Stimulated activated CD4-positive, alpha-beta T cell treated with anti-CD3 and anti-CD28 coated beads, Interleukin-4, amount 100 ng/mL, for 4 hours (primary cell): Measurements from ENCODE around the gene RAD51B.

Source experiments
- DNase-seq, 2 experiments: peaks; one replicate each; pipeline ENCODE4 v3.0.0-alpha.2; 2020

RAD51B gene

GRCh38 chr14:68346556-68347343 lies 527.2 kb downstream of the RAD51B start:
- no peak for DNase-seq

DNA sequence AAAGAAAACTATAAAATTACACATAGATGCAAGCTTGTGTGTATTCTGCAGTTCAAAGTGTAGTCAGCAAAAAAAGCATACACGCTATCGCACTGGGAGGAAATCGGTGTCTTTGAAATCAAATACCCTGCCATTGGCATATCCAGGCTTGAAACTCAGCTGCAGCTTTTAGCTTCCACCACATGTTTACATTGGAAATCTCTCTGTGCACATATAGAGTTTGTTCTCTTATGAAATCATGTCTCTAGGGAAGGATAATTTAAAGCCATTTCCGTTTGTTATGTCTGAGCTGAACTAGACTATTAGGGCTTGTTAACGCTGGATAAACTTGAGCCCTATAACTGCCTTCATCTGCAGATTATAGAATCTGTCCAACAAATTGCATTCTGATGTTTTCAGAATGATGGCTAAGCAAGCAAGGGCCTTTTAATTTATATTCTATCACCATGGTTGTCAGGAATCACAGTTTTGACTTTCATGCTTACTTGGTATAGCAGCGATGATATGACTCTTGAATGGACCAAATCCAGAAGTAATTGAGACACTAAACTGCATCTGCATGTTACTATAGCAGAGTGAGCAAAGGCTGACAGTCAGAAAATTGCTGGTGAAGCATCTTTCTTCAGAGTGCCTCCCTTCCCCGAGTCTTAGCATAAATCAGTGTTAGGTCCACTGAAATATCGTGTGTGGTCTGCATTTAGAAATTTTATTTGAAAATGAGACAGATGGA lies 530.5 kb downstream of the RAD51B start:
- DNase-seq: no peak

GRCh38 chr14:68355415-68355814 lies 535.8 kb downstream of the RAD51B start:
- DNase-seq: no peak

- DNase-seq: no peak
Observed at GRCh38 chr14:68357777-68358176, 538.2 kb downstream of the RAD51B start.

GRCh38 chr14:68358500-68358899 lies 538.9 kb downstream of the RAD51B start:
- no peak for DNase-seq

DNA sequence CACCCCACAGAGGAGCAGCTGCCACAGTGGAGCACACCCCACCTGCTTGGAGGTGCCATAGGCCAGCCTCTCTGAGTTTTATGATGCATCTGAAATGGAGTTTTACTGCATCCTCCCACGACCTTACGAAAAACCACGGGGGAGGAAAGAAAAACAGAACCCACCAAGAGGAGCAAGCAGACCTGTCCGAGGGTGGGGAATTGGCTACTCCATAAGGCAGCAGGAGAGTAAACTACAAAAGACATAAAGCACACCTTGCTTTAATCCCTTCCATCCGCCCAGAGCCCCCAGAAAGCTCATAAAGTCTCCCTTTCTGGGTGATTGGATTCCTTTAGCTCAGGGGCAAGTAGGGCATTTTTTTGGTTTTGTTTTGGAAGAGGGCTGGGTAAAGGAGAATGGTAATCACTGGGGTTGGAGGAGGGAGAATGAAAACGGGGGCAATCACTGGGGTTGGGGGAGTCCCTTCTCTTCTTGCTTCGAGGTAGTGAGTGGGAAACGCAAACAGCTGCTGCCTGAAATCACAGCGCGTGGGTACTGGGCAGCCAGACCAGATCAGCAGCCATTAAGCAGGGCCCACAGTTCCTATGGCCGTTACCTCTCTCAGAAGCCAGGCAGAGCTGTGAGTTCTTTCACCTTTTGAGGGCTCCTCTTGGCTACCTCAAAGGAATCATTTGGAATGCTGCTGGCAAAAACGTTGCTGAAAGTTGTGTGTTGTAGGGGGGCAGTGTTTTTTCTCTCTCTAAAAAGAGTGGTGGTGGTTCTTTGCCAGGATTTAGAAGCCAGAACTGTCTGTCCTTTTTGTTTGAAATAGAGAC lies 539.6 kb downstream of the RAD51B start:
- DNase-seq: no peak

DNA sequence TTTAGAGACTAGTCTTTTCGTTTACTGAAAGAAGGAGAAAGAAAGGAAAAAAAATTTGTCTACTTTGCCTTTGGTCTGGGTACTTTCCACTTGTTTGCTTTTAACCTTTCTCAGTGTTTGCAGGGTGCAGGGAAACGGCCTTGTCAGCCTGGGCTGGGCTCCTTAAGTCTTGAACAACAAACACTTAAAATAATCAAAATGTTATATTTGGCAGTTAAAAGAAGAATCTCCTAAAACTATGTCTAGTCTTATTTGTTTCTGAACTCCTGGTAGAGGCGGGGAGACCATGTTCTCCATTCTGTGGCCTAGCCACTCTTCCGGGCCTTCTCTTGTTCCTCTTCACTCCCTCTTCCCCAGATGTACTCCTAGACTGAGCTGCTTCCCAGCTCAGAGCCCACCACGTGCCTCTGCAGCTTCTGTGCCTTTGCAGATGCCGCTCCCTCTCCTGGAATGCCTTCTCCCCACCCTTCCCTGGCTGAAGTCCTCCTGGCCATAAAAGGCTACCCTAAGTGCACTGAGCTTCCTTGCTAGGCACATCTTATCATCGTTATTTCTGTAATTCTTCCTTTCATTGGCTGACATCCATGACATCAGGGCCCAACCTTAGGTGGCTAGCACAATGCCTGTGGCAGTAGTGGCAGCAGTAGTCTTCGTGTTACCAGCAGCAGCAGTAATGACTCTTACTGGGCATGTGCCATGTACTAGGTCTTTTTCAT lies 540.4 kb downstream of the RAD51B start:
- DNase-seq: no peak

DNA sequence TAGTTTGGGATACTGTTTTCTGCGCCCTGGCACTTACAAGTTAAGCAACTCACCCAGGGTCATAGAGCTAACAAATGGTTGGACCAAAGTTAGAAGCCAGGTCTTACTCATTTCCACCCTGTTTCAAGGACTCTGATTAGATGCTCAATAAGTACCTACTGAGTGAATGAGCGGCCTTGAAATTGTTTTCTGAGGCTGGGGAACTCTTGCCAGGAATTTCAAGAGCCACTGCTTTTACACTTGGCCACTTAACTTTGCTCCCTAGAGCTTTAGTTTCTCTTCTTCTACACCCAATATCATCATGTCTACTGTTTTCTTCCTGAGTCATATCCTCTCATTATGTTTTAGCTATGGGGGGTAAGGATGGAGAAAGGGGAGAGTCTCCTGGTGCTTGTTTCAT lies 541.7 kb downstream of the RAD51B start:
- no peak for DNase-seq

DNA sequence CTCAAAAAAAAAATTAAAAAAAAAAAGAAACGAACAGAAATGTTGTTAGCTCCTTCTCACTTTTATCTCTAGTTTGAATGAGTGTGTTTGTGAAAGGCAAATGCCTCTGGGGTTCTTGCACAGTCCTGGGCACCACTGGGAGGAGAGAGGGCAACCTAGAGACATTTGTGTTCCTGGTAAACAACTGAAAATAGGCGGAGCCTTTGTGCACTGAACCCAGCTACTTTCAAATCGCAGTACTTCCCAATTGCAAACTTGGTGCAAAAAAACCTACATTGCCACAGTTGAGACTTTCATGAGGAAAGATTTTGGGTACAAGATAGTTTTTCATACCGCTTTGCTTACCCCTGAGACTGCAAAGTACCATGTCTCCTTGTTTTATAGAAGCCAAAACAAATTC lies 543.3 kb downstream of the RAD51B start:
- no peak for DNase-seq

GRCh38 chr14:68363466-68363842 lies 543.9 kb downstream of the RAD51B start:
- DNase-seq: no peak

GRCh38 chr14:68363843-68364767 lies 544.5 kb downstream of the RAD51B start:
- DNase-seq: no peak

- no peak for DNase-seq
Observed at GRCh38 chr14:68364792-68365192, 545.2 kb downstream of the RAD51B start.

- DNase-seq: no peak
Observed at GRCh38 chr14:68365228-68365627, 545.6 kb downstream of the RAD51B start.

DNA sequence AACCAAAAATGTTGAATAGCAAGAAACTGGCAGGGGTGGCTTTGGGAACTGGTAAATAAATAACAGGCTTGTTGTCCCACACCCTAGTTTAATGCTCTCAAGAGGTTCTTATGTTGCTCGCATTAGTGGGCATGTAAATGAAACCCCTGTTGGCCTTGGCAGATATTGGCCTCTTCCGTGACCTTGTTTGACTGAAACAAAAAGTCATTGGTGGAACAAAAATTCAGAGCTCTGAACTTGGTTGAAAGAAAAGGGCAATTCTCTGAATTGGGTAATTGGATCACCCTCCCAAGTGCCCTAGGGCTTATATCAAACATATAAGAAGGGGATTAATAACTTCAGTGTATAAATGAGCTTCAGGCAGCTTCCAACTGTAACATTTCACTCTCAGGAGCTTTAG lies 547.1 kb downstream of the RAD51B start:
- no peak for DNase-seq

GRCh38 chr14:68367536-68367935 lies 548.0 kb downstream of the RAD51B start:
- DNase-seq: no peak

GRCh38 chr14:68368850-68369249 lies 549.3 kb downstream of the RAD51B start:
- no peak for DNase-seq

DNA sequence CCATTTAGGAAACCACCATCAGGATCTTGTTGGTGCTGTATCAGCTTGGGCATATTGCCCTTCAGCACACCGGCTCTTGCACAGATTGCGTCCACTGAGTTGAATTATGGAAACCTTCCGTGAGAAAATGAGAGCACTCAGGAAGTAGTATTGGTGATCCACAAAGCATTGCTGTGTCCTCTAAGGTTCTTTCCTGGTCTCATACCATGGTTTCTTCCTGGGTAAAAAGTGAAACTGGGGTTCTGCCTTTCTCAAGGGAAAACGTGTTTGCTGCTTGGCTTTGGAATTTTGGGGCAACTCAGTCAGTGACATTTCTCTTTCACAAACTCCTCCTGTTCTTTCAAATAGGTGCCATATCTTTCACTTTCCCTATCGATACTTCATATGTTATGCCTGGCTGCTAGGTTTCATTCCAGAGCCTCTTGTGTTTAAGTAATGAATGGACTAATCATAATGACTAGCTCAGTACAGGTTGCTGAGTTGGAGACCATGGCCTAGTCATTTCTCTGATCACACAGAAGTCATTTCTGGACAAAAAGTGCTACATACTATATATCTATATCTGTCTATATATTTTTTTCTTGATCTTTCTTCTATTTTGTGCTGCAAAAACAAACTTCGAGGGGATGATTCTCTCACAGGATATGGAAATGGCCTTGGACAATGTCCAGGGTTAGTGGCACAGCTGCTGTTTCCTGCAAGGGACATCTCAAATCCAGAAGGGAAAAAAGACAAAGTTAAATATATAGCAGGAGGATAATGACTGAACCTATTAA lies 549.9 kb downstream of the RAD51B start:
- no peak for DNase-seq

GRCh38 chr14:68370057-68370360 lies 550.4 kb downstream of the RAD51B start:
- no peak for DNase-seq

- DNase-seq: no peak
Observed at GRCh38 chr14:68372368-68372767, 552.8 kb downstream of the RAD51B start.

DNA sequence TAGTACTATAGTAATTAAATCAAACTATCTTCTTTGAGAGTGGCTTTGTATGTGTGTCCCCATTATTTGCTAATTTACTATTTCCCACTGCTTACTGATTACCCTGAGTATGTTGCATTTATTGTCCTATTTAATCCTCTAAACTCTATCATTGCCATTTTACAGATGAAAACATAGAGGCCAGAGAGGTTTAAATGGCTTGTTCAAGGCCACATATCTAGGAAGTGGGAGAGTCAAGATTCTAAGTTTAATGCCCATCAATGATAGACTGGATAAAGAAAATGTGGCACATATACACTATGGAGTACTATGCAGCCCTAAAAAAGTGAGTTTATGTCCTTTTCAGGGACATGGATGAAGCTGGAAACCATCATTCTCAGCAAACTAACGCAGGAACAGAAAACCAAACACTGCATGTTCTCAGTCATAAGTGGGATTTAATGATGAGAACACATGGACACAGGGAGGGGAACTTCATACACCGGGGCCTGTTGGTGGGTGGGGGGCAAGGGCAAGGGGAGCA lies 553.6 kb downstream of the RAD51B start:
- no peak for DNase-seq
